ENCODE data around the gene BMX.

Gene BMX

DNA sequence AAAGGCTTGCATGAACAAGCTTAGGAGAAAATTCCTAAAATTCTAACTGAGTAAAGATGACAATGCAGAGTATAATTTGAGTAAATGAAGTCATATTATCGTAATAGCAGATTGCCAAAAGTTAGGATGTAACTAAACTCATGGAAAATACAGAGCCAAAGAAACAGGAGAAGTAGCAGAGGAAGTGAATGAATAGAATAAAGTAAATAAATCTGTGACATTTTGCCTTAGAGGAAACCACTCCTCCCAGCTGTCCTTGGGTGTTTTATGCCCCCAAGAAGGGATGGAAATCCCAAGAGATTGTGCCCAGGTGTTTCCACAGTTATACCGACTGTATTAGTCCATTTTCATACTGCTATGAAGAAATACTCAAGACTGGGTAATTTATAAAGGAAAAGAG lies 1.9 kb upstream of the BMX start:
- TF ChIP-seq, protein P1, sequence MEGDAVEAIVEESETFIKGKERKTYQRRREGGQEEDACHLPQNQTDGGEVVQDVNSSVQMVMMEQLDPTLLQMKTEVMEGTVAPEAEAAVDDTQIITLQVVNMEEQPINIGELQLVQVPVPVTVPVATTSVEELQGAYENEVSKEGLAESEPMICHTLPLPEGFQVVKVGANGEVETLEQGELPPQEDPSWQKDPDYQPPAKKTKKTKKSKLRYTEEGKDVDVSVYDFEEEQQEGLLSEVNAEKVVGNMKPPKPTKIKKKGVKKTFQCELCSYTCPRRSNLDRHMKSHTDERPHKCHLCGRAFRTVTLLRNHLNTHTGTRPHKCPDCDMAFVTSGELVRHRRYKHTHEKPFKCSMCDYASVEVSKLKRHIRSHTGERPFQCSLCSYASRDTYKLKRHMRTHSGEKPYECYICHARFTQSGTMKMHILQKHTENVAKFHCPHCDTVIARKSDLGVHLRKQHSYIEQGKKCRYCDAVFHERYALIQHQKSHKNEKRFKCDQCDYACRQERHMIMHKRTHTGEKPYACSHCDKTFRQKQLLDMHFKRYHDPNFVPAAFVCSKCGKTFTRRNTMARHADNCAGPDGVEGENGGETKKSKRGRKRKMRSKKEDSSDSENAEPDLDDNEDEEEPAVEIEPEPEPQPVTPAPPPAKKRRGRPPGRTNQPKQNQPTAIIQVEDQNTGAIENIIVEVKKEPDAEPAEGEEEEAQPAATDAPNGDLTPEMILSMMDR (conservative IDR thresholded peaks at IDR 0.05; ENCODE audit: low read depth): no peak
- ChIA-PET CTCF (interaction anchor here (0.6 kb wide), 1 partner anchor 260 kb away, joined by 3 read pairs; no protein-coding TSS in a partner anchor), POLR2A (ENCODE audit: low non-redundant PET) (no interaction called here)
- H3K27ac ChIP-seq: no peak overlapping the region
- DNase-seq (ENCODE audit: low spot score): no peak

DNA sequence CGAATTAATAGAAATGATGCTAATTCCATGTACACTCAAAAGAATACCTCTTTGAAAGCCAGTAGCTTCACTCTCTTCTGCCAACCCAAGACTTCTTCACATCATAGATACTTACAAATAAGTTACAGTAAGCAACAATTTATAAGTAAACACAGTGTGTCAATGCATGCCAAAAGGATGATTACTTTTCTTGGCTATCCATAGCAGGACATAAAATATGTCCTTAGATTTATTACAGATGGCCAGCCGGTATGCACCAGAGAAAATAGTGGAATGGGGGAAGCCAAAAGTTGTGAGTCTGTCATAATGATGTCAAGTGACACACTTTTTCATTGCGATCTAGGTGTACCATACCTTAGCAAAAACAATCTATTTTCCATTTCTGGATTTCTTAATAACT lies 631 bp upstream of the BMX start:
- DNase-seq (ENCODE audit: low spot score): no peak
- CTCF ChIA-PET: no interaction called here
- POLR2A ChIA-PET (ENCODE audit: low non-redundant PET): no interaction called here
- no peak overlapping the region for H3K27ac ChIP-seq
- TF ChIP-seq, protein P1 (conservative IDR thresholded peaks at IDR 0.05; ENCODE audit: low read depth): no peak

DNA sequence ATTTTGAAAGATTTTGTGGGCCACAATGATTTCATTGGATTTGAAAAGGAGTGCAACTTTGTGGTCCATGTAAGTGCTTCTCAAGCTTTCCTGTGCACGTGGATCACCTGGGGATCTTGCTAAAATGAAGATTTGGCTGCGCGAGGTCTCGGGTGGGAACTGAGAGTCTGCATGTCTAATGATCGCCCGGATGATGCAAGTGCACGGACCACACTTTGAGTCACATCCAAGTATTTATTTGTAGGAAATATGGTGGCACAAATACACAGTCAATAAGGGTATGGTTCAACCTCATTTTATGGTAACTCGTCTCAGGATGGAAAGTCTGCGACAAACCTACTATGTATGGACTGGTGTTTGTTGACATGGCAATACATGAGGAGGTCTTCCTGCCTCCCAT lies 899 bp downstream of the BMX start:
- TF ChIP-seq, protein P1 (conservative IDR thresholded peaks at IDR 0.05; ENCODE audit: low read depth): no peak
- H3K27ac ChIP-seq: no peak overlapping the region
- CTCF ChIA-PET: interaction anchor here (1.0 kb wide), 1 partner anchor 64 kb away, joined by 3 read pairs; no protein-coding TSS in a partner anchor
- no peak for DNase-seq (ENCODE audit: low spot score)
- POLR2A ChIA-PET (ENCODE audit: low non-redundant PET): no interaction called here

DNA sequence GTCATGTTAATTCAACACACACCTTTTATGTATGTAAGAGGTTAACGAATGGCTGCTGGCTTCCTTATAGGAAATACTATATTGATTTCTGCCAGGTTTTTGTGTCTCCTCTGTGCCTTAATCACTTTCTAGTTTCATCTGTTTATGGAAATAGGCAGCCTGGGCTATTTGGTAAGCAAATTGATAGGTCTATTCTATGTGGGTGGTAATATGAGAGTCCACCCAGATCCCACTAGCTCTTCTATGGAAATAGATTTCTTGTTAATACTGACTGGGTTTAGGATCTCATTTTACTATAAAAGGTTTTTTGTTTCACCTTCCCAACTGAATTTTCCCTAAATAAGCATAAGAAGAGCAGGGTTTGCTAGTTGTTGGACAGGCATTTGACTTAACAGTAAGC lies 4.1 kb downstream of the BMX start:
- H3K27ac ChIP-seq: no peak overlapping the region
- TF ChIP-seq, protein P1 (conservative IDR thresholded peaks at IDR 0.05; ENCODE audit: low read depth): no peak
- DNase-seq (ENCODE audit: low spot score): no peak
- ChIA-PET POLR2A (ENCODE audit: low non-redundant PET) (no interaction called here), CTCF (no interaction called here)

DNA sequence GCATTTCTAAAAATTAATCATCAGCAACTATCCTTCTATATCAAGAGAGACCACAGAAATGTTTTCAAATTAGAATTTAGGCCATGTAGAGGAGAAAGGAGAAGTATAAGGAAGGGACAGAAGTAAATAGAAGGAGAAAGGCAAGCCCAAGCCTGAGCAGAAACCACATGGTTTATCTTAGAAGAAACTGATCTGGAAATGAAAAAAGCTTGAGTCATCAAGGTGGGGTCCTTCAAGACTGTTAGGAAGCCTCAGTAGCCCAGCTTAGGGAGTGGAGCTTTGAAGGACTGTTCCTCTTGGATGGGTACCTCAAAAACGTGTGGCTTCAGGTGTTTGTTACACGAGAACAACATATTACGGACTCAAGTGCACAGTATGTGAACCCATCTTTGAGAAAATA lies 4.5 kb downstream of the BMX start:
- peak; percentile 8 for DNase-seq (ENCODE audit: low spot score)
- no peak overlapping the region for H3K27ac ChIP-seq
- TF ChIP-seq, protein P1 (conservative IDR thresholded peaks at IDR 0.05; ENCODE audit: low read depth): no peak
- POLR2A ChIA-PET (ENCODE audit: low non-redundant PET): no interaction called here
- CTCF ChIA-PET: no interaction called here

DNA sequence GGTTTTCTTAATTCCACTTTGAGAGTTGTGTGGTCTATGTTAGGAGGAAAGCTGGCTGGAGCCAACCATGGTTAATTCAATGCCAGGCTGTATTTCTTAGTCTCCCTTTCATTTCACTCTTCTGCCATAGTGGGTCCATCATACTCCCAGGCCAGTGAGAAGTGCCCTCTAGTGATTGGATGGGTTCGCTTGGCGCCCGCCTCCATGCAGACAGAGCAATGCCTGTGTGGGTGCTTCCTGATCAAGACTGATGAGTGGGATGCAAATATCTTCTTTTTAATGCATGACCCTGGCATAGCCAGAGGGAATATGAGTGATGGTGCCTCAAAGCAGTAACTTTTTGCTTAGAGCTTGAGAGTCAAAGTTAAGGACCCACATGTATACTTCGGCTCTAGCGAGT lies 6.4 kb downstream of the BMX start:
- DNase-seq (ENCODE audit: low spot score): no peak
- no peak overlapping the region for H3K27ac ChIP-seq
- CTCF ChIA-PET: no interaction called here
- POLR2A ChIA-PET (ENCODE audit: low non-redundant PET): no interaction called here
- TF ChIP-seq, protein P1 (conservative IDR thresholded peaks at IDR 0.05; ENCODE audit: low read depth): no peak

DNA sequence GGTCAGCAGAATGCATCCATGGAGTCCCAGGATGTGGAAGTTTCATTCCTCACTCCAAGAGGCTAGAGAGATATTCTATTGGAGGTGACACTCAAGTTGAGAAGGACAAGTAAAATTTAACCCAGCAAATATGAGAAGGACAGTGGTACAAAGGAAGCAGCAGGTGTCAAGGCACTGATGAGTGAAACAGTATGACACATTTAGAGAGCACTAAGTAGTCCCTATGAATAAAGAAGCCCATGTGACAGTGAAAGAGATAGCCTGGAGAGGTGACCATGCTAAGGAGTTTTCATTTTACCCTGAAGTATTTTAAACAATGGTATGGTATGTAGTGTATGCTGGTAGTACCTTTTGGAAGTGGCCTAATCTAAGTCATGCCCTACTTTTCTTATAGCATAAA lies 9.2 kb downstream of the BMX start:
- no peak overlapping the region for H3K27ac ChIP-seq
- TF ChIP-seq, protein P1 (conservative IDR thresholded peaks at IDR 0.05; ENCODE audit: low read depth): no peak
- ChIA-PET POLR2A (ENCODE audit: low non-redundant PET) (no interaction called here), CTCF (no interaction called here)
- no peak for DNase-seq (ENCODE audit: low spot score)
